AG10803 (cell line): ENCODE data around the gene COL4A1.
A peak's percentile ranks its signal among the peaks of the same experiment; 100 is the strongest.

Experiments used
- DNase-seq: peaks from one replicate; pipeline ENCODE4 v3.0.0; 2010; ENCODE audit warnings: low read depth
- H3K4me3 ChIP-seq: 2 replicates; pipeline ENCODE4 v1.5.1; 2011; ENCODE audit warnings: mild to moderate bottlenecking, low read length, control low read depth
- CTCF ChIP-seq: conservative IDR thresholded peaks from 2 replicates; pipeline ENCODE4 v1.5.1; 2011; ENCODE audit warnings: mild to moderate bottlenecking, low read length, control low read depth, inconsistent platforms

COL4A1 gene

GRCh38 chr13:110298505-110299282 lies 8.3 kb downstream of the COL4A1 start:
- TF ChIP-seq CTCF: no peak
- DNase-seq: no peak
- no peak overlapping the region for H3K4me3 ChIP-seq

GRCh38 chr13:110297766-110298504 lies 9.0 kb downstream of the COL4A1 start:
- no peak for TF ChIP-seq CTCF
- H3K4me3 ChIP-seq: no peak overlapping the region
- DNase-seq: no peak

GRCh38 chr13:110297011-110297410 lies 9.9 kb downstream of the COL4A1 start:
- no peak for DNase-seq
- no peak overlapping the region for H3K4me3 ChIP-seq
- TF ChIP-seq CTCF: no peak

- DNase-seq: no peak
- no peak overlapping the region for H3K4me3 ChIP-seq
- no peak for TF ChIP-seq CTCF
Measured at GRCh38 chr13:110294622-110295021, 12.3 kb downstream of the COL4A1 start.

- TF ChIP-seq CTCF: no peak
- no peak overlapping the region for H3K4me3 ChIP-seq
- peak; percentile 98 for DNase-seq
Measured at GRCh38 chr13:110294146-110294545, 12.8 kb downstream of the COL4A1 start.

GRCh38 chr13:110293649-110294048 lies 13.3 kb downstream of the COL4A1 start:
- H3K4me3 ChIP-seq: no peak overlapping the region
- DNase-seq: no peak
- TF ChIP-seq CTCF: no peak

GRCh38 chr13:110293037-110293436 lies 13.9 kb downstream of the COL4A1 start:
- H3K4me3 ChIP-seq: no peak overlapping the region

More at GRCh38 chr13:110293037-110293436, 13.9 kb downstream of the COL4A1 start:
- no peak for DNase-seq
- no peak for TF ChIP-seq CTCF
